Cardiac fibroblast (primary cell): ENCODE results near the gene ADAMTS6.

Experiments used
- DNase-seq, 2 donors: peaks; one replicate each; pipeline versions ENCODE4 v3.0.0 to v3.0.0-alpha.2; 2010; ENCODE audit warnings: low read depth in 2 of 2
- H3K4me3 ChIP-seq, 2 donors: replicated peaks in 1 of 2; 1 replicate in 1 of 2; 2 replicates in 1 of 2; pipeline ENCODE4 v1.5.1; 2011; ENCODE audit warnings: low read depth in 2 of 2, low read length in 2 of 2, mild to moderate bottlenecking in 2 of 2, moderate library complexity in 1 of 2
- CTCF ChIP-seq: IDR thresholded peaks from one replicate; pipeline ENCODE4 v1.5.1; 2011; ENCODE audit warnings: low read depth, mild to moderate bottlenecking, low read length, inconsistent platforms

Gene ADAMTS6

DNA sequence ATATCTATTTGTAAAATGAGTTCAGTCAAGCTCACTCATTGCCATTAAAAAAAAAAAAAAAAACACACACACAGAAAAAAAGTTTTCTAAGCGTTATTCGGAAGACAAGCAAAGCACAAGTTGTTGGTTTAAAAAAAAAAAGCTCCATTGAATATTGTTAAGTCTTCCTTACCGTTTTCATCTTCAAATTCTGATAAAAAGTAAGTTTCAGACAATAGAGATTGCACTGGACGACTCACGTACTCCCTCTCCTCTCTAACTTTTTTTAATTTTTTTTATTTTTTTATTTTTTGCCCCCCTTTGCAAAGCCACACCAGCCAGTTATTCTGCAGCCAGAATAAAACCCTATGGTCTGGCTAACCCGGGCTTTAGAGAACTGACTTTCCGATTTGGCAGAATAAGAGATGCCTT is 544 bp downstream of the ADAMTS6 start:
- H3K4me3 ChIP-seq = peak overlapping the region; percentile 58 to 68
- peak in 1 of 2 donors; percentile 22 for DNase-seq
- TF ChIP-seq CTCF = no peak

- H3K4me3 ChIP-seq = peak overlapping the region; percentile 58 to 68
- TF ChIP-seq CTCF = no peak
- DNase-seq = peak; percentile 87 to 94
These were observed 1.3 kb downstream of the ADAMTS6 start for GRCh38 chr5:65480306-65480865.

DNA sequence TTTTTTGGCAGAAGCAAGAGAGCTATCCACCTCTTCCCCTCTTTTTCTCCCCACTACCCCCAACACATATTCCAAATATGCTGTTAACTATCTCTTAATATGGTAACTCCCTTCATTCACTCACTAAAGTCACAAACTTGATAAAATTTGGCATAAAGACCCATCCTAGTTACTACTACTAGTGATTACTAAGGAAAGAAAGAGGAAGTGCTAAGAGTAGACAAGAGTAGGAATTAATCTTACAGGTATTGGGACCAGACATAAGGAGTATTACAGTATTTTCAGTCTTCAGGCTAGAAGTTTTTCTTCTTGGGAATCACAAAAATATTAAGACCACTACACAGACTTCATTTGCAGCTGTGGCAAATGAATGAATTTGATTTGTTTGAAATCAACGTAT is 2.2 kb downstream of the ADAMTS6 start:
- peak overlapping the region; percentile 58 to 68 for H3K4me3 ChIP-seq
- no peak for DNase-seq
- no peak for TF ChIP-seq CTCF

- TF ChIP-seq CTCF = no peak
- DNase-seq = no peak
- H3K4me3 ChIP-seq = peak overlapping the region in 1 of 2 donors; percentile 68
These were observed 3.4 kb downstream of the ADAMTS6 start for GRCh38 chr5:65478336-65478735.

DNA sequence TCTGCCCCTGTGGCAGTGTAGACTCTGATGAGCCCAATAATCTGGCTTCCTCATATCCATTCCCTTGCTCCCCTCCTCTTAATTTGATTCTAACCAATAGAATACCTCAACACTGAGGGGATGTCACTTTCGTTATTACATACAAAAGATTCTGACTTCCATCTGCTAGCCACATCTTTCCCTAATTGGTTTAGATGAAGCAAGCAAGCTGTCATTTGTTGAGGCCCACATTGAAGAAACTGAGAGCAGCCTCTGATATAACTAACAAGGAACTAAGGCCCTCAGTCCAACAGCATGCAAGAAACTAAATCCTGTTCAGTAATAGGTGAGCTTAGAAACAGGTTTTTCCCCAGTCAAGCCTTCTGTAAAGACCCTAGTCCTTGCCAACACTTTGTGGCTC is 5.8 kb downstream of the ADAMTS6 start:
- DNase-seq = no peak
- no peak overlapping the region for H3K4me3 ChIP-seq
- TF ChIP-seq CTCF = no peak

DNA sequence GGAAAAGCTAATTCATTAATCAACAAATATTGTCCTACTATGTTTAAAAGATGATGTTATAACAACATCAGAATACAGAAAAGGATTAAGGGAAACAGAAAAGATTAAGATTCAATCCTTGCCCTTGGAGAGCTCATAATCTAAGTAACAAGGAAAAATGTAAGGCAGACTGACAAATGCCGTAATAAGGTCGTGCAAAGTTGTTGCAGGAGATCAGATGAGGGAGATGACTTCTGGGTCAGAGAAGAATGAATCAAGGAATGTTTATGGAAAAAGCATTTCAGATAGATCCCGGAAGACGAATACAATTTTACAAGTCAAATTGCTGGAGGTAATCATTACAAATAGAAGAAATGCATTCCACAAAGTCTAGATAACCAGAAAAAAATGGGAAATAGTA is 6.4 kb downstream of the ADAMTS6 start:
- no peak for TF ChIP-seq CTCF
- no peak for DNase-seq
- no peak overlapping the region for H3K4me3 ChIP-seq

- no peak for TF ChIP-seq CTCF
- no peak overlapping the region for H3K4me3 ChIP-seq
- DNase-seq = peak in 1 of 2 donors; percentile 44
These were observed 7.5 kb downstream of the ADAMTS6 start for GRCh38 chr5:65474130-65474711.
